WERI-Rb-1 (cell line): ENCODE data around the gene CHD8.

Source experiments
- DNase-seq: peaks from one replicate; pipeline ENCODE4 v3.0.0-alpha.2; 2020
- H3K27ac ChIP-seq: fragments of 250-450 bp; sonication (Bioruptor Pico); 2 replicates; pipeline ENCODE4 v1.5.1; 2020; ENCODE audit warnings: mild to moderate bottlenecking, moderate library complexity
- H3K27me3 ChIP-seq: fragments of 250-450 bp; sonication (Bioruptor Pico); 2 replicates; pipeline ENCODE4 v1.5.1; 2021; ENCODE audit warnings: mild to moderate bottlenecking, low read depth, moderate library complexity; ENCODE audit not compliant: insufficient read depth, severe bottlenecking
- H3K36me3 ChIP-seq: fragments of 250-450 bp; sonication (Bioruptor Pico); 2 replicates; pipeline ENCODE4 v1.5.1; 2020; ENCODE audit warnings: mild to moderate bottlenecking, moderate library complexity
- H3K4me3 ChIP-seq: 2 replicates; pipeline ENCODE4 v1.5.1; 2011; ENCODE audit warnings: low read depth, mild to moderate bottlenecking, control low read depth, low read length
- H3K9me3 ChIP-seq: fragments of 250-450 bp; sonication (Bioruptor Pico); 2 replicates; pipeline ENCODE4 v1.5.1; 2021; ENCODE audit warnings: mild to moderate bottlenecking, moderate library complexity; ENCODE audit not compliant: severe bottlenecking
- TF ChIP-seq, protein P1 (sequence below): IDR thresholded peaks from 2 replicates; pipeline ENCODE4 v1.5.1; 2011; ENCODE audit warnings: low read depth, mild to moderate bottlenecking, control low read depth, inconsistent platforms, low read length

Gene CHD8

DNA sequence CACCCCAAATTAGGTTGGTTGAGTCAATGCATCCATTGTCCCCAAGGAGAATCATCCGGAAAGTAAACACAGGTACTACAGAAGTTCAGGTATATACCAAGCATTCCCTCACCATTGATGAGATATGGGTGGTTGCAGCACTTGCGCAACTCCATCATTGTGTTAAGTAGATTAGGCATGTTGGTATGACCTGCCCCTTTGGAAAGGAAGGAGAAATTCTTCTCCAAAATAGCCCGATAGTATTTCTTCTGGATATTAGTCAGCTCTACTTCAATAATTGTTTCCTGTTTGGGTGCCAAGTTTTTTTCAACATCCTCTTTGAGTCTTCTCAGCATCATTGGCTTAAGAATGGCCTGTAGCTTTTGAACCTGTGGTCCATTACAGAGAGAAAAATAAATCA lies 50.8 kb downstream of the CHD8 start:
- H3K9me3 ChIP-seq = no peaks in the 10 kb centered on the region
- peaks cover 97% of the 10 kb centered on the region for H3K36me3 ChIP-seq
- no peak overlapping the region for H3K4me3 ChIP-seq
- DNase-seq = no peak
- no peak overlapping the region for H3K27ac ChIP-seq
- TF ChIP-seq, protein P1, sequence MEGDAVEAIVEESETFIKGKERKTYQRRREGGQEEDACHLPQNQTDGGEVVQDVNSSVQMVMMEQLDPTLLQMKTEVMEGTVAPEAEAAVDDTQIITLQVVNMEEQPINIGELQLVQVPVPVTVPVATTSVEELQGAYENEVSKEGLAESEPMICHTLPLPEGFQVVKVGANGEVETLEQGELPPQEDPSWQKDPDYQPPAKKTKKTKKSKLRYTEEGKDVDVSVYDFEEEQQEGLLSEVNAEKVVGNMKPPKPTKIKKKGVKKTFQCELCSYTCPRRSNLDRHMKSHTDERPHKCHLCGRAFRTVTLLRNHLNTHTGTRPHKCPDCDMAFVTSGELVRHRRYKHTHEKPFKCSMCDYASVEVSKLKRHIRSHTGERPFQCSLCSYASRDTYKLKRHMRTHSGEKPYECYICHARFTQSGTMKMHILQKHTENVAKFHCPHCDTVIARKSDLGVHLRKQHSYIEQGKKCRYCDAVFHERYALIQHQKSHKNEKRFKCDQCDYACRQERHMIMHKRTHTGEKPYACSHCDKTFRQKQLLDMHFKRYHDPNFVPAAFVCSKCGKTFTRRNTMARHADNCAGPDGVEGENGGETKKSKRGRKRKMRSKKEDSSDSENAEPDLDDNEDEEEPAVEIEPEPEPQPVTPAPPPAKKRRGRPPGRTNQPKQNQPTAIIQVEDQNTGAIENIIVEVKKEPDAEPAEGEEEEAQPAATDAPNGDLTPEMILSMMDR = no peak
- H3K27me3 ChIP-seq = no peaks in the 10 kb centered on the region

DNA sequence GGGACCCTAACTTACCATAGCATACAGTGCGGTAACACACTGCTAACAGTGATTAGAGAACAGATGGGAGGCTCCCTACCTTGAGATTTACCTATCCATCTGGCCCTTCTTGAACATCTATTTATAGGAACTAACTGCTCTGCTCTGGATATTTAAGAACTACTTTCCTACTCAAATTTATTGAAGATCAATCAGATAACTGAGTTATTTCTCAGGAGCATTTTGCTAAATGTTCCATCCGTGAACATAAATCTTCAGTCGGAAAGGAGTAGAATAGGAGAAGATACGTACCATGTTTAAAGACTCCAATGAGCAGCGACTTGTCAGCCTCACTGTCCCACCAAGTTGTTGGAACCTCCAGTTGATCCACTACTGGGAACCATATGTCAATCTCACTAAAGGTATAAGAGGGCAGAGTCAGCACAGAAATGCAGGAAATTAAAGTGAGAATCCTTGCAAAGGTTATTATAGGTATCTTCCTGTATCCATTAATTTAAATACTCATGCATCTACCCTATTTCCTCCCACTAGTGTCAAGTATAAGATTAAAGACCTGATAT lies 56.5 kb downstream of the CHD8 start:
- Histone ChIP-seq H3K36me3 (peaks cover 98% of the 10 kb centered on the region), H3K9me3 (no peaks in the 10 kb centered on the region), H3K4me3 (no peak overlapping the region), H3K27me3 (no peaks in the 10 kb centered on the region), H3K27ac (peak overlapping the region; percentile 74)
- TF ChIP-seq, protein P1 = no peak
- DNase-seq = no peak

DNA sequence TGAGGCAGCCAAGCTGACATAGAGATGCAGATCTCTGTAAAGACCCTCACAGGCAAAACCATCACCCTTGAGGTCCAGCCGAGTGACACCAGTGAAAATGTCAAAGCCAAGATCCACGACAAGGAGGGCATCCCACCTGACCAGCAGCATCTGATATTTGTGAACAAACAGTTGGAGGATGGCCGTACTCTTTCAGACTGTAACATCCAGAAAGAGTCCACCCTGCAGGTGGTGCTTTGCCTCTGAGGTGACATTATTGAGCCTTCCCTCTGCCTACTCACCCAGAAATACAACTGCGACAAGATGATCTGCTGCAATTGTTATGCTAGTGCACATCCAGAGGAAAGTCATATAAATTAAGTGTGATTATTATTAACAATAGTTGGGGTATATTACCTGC lies 57.0 kb downstream of the CHD8 start:
- DNase-seq = no peak
- no peak overlapping the region for H3K4me3 ChIP-seq
- no peaks in the 10 kb centered on the region for H3K9me3 ChIP-seq
- peak overlapping the region; percentile 74 for H3K27ac ChIP-seq
- TF ChIP-seq, protein P1 = no peak
- no peaks in the 10 kb centered on the region for H3K27me3 ChIP-seq
- H3K36me3 ChIP-seq = peaks cover 97% of the 10 kb centered on the region

DNA sequence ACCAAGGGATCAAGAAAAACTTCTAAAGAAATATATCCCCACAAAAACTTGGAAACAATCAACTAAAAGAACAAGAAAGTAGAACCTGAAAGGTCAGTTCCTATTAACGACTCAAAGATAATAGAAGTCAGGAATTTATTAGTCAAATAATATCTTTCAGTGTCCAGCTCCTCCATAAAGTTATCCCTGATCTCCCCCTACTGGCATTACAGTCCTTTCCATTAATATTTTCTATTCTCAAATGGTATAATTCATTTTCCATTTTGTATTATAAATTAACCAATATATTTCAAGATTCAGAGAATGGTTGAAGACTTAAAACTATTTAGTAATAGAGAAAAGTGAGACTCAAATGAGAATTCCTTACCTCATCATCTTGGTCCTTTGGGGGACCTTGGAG lies 60.5 kb downstream of the CHD8 start:
- Histone ChIP-seq H3K36me3 (peaks cover 96% of the 10 kb centered on the region), H3K27ac (no peak overlapping the region), H3K27me3 (no peaks in the 10 kb centered on the region), H3K4me3 (no peak overlapping the region), H3K9me3 (no peaks in the 10 kb centered on the region)
- no peak for DNase-seq
- TF ChIP-seq, protein P1 = no peak

DNA sequence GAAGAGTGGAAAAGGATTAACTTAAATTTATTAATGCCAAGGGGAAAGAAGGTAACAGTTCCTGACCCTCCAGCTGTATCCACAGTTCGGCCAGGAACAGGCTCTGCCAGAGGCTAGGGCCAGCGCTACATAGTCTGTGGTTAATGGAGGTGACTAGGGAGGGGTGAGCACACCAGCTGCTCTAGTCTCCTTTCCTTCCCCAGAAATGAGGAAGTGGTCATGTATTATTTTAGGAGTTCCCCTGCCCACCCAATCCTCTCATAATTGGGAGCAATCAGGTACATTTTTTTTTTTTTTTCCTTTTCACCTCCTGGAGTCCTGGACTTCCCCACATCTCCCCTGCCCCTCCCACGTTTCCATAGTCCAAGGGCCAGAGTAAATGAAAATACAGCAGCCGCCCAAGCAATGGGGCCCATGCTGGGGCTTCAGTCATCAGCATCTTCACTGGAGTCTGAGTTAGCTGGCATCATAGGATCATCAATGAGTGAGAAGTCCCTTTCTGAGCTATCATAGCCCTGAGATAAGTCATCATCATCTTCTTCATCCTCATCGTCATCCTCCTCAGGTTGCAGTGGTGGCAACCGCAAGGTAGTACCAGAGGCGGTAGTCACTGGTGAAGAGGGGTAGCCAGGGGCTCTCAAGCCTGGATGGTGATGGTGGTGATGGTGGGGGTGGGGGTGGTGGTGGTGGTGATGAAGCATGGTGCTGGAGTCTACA lies 70.6 kb downstream of the CHD8 start:
- no peak for DNase-seq
- TF ChIP-seq, protein P1 = no peak
- H3K27me3 ChIP-seq = no peaks in the 10 kb centered on the region
- no peak overlapping the region for H3K4me3 ChIP-seq
- H3K27ac ChIP-seq = peak overlapping the region; percentile 95; the same call in 1 of the 2 replicates
- H3K36me3 ChIP-seq = peaks cover 69% of the 10 kb centered on the region
- H3K9me3 ChIP-seq = no peaks in the 10 kb centered on the region
